ENCODE results near the gene TRNP1.

DNA sequence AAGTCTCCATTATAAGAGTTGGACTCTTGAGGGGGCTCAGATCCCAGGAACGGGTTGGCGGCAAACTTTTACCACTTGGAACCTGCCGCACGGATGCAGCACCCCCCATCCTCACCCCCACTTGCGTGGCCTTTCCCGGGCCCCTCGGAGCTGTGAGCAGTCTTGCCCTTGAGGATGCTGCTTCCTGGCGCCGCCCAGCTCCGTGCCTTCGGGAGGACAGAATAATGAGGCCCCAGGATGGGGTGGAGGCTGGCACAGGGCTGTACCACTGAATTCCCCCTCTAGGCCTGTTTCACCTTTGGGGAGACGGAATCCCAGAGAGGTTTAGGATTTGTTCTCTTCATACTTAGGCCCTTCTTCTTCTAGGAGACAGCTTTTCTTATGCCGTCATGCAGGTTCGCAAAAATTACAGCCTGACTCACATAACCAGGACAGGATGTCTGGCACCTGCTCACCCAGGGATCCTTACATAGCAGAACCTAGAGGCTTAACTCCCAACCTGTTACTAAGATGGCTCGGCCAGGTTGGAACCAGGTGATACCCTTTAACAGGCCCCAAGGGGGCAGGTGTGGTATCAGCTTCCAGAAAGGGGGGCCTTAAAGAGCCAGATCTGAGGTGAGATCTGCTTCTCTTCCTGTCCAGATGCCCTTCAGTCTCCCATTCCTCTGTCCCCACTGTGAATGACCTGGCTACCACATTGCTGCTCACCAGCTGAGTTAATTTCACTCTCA is 1.5 kb downstream of the TRNP1 start:
- peak in 1 of 2 donors; percentile 42 for TF ChIP-seq POLR2AphosphoS5 (IDR thresholded peaks at IDR 0.05; ENCODE audit: insufficient read depth in 1 of 2, low read depth in 1 of 2)
- TF ChIP-seq, protein P1, sequence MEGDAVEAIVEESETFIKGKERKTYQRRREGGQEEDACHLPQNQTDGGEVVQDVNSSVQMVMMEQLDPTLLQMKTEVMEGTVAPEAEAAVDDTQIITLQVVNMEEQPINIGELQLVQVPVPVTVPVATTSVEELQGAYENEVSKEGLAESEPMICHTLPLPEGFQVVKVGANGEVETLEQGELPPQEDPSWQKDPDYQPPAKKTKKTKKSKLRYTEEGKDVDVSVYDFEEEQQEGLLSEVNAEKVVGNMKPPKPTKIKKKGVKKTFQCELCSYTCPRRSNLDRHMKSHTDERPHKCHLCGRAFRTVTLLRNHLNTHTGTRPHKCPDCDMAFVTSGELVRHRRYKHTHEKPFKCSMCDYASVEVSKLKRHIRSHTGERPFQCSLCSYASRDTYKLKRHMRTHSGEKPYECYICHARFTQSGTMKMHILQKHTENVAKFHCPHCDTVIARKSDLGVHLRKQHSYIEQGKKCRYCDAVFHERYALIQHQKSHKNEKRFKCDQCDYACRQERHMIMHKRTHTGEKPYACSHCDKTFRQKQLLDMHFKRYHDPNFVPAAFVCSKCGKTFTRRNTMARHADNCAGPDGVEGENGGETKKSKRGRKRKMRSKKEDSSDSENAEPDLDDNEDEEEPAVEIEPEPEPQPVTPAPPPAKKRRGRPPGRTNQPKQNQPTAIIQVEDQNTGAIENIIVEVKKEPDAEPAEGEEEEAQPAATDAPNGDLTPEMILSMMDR (IDR thresholded peaks at IDR 0.05) = no peak
